Measurements from ENCODE around the gene SF3A1. TPM values are rescaled to one million over a fixed set of nuclear protein-coding genes. Genes with fewer than 3 reads are reported as not detected.

Gene SF3A1
- total RNA-seq, 1 experiment from 2014 or later, result 182 TPM

GRCh38 chr22:30293026-30293425, 63.7 kb downstream of the SF3A1 start:
- intact Hi-C loops (cut with micrococcal nuclease; ENCODE audit: unreplicated experiment), result no loop called here
- peaks cover 3% of the 10 kb centered on the region for H3K36me3 ChIP-seq (ENCODE audit: control insufficient read depth, insufficient read depth, low read length)
- no peaks in the 10 kb centered on the region for H3K9me3 Mint-ChIP-seq (ENCODE audit: unreplicated experiment)
- ChIA-PET CTCF (no interaction called here), POLR2A (interaction anchor here (0.7 kb wide), 1 partner anchor 34 kb away, joined by 3 read pairs; the partner anchor contains the start of gene TBC1D10A)
- H3K4me3 Mint-ChIP-seq (ENCODE audit: unreplicated experiment), result no peak overlapping the region
- H3K4me1 ChIP-seq, result peaks cover 8% of the 10 kb centered on the region
- H3K27me3 ChIP-seq (replicated peaks; ENCODE audit: control insufficient read depth, insufficient read depth, low read length), result no peaks in the 10 kb centered on the region
- no peak for TF ChIP-seq CTCF (IDR thresholded peaks at IDR 0.05; ENCODE audit: insufficient read depth in 1 of 2, low read depth in 1 of 2, low read length in 1 of 2, severe bottlenecking in 1 of 2, unreplicated experiment in 1 of 2)
- H3K9me3 ChIP-seq, result no peaks in the 10 kb centered on the region
- H3K27ac Mint-ChIP-seq (ENCODE audit: unreplicated experiment), result no peak overlapping the region
- H3K4me1 Mint-ChIP-seq (ENCODE audit: low read depth, unreplicated experiment), result peaks cover 6% of the 10 kb centered on the region
- DNase-seq, result no peak
- BruUV-seq (replicated peaks), result no TSS peak
- peaks cover 9% of the 10 kb centered on the region for H3K36me3 Mint-ChIP-seq (ENCODE audit: insufficient read depth, unreplicated experiment)
- no peaks in the 10 kb centered on the region for H3K27me3 Mint-ChIP-seq (ENCODE audit: insufficient read depth, unreplicated experiment)
- H3K4me3 ChIP-seq (ENCODE audit: low read depth, low read length), result no peak overlapping the region

- H3K27ac Mint-ChIP-seq (ENCODE audit: unreplicated experiment), result no peak overlapping the region
- POLR2A ChIA-PET, result interaction anchor here (0.7 kb wide), 1 partner anchor 35 kb away, joined by 3 read pairs; the partner anchor contains the start of gene TBC1D10A
- H3K9me3 Mint-ChIP-seq (ENCODE audit: unreplicated experiment), result no peaks in the 10 kb centered on the region
- peaks cover 8% of the 10 kb centered on the region for H3K36me3 Mint-ChIP-seq (ENCODE audit: insufficient read depth, unreplicated experiment)
- Histone ChIP-seq H3K9me3 (no peaks in the 10 kb centered on the region), H3K36me3 (ENCODE audit: control insufficient read depth, insufficient read depth, low read length) (no peaks in the 10 kb centered on the region), H3K27me3 (replicated peaks; ENCODE audit: control insufficient read depth, insufficient read depth, low read length) (no peaks in the 10 kb centered on the region), H3K4me1 (peaks cover 4% of the 10 kb centered on the region), H3K4me3 (ENCODE audit: low read depth, low read length) (no peak overlapping the region)
- no peak overlapping the region for H3K4me3 Mint-ChIP-seq (ENCODE audit: unreplicated experiment)
- no TSS peak for BruUV-seq (replicated peaks)
- H3K27me3 Mint-ChIP-seq (ENCODE audit: insufficient read depth, unreplicated experiment), result no peaks in the 10 kb centered on the region
- no peak for DNase-seq
- CTCF ChIA-PET, result interaction anchor here (1.1 kb wide), 1 partner anchor 99 kb away, joined by 3 read pairs; no protein-coding TSS in a partner anchor
- peaks cover 5% of the 10 kb centered on the region for H3K4me1 Mint-ChIP-seq (ENCODE audit: low read depth, unreplicated experiment)
- no peak for TF ChIP-seq CTCF (IDR thresholded peaks at IDR 0.05; ENCODE audit: insufficient read depth in 1 of 2, low read depth in 1 of 2, low read length in 1 of 2, severe bottlenecking in 1 of 2, unreplicated experiment in 1 of 2)
- intact Hi-C loops (cut with micrococcal nuclease; ENCODE audit: unreplicated experiment), result no loop called here
Observed at GRCh38 chr22:30292069-30292970, 64.4 kb downstream of the SF3A1 start.

- POLR2A ChIA-PET, result interaction anchor here (1.4 kb wide), 1 partner anchor 36 kb away, joined by 10 read pairs; the partner anchor contains the start of gene TBC1D10A
- H3K36me3 ChIP-seq (ENCODE audit: control insufficient read depth, insufficient read depth, low read length), result no peaks in the 10 kb centered on the region
- H3K27me3 ChIP-seq (replicated peaks; ENCODE audit: control insufficient read depth, insufficient read depth, low read length), result no peaks in the 10 kb centered on the region
- no peak overlapping the region for H3K4me3 ChIP-seq (ENCODE audit: low read depth, low read length)
- DNase-seq, result no peak
- H3K4me3 Mint-ChIP-seq (ENCODE audit: unreplicated experiment), result no peak overlapping the region
- intact Hi-C loops (cut with micrococcal nuclease; ENCODE audit: unreplicated experiment), result no loop called here
- H3K27ac Mint-ChIP-seq (ENCODE audit: unreplicated experiment), result no peak overlapping the region
- peaks cover 5% of the 10 kb centered on the region for H3K4me1 Mint-ChIP-seq (ENCODE audit: low read depth, unreplicated experiment)
- H3K27me3 Mint-ChIP-seq (ENCODE audit: insufficient read depth, unreplicated experiment), result no peaks in the 10 kb centered on the region
- BruUV-seq (replicated peaks), result no TSS peak
- no peak for TF ChIP-seq CTCF (IDR thresholded peaks at IDR 0.05; ENCODE audit: insufficient read depth in 1 of 2, low read depth in 1 of 2, low read length in 1 of 2, severe bottlenecking in 1 of 2, unreplicated experiment in 1 of 2)
- H3K36me3 Mint-ChIP-seq (ENCODE audit: insufficient read depth, unreplicated experiment), result peaks cover 8% of the 10 kb centered on the region
- H3K9me3 Mint-ChIP-seq (ENCODE audit: unreplicated experiment), result no peaks in the 10 kb centered on the region
- CTCF ChIA-PET, result interaction anchor here (1.1 to 4.4 kb wide), 2 partner anchors 36 to 100 kb away, joined by 3 to 106 read pairs; partner anchors contain the start of gene TBC1D10A
- H3K9me3 ChIP-seq, result no peaks in the 10 kb centered on the region
- peaks cover 4% of the 10 kb centered on the region for H3K4me1 ChIP-seq
Observed at GRCh38 chr22:30291058-30291892, 65.4 kb downstream of the SF3A1 start.

All from Caco-2 (cell line).